ENCODE data around the gene NGF. TPM values are rescaled to one million over a fixed set of nuclear protein-coding genes. Genes with fewer than 3 reads are reported as not detected.

The NGF gene
- total and polyA plus RNA-seq, 2 donors (not counting 1 experiment from before 2014, with no cell fraction given) = not detected

DNA sequence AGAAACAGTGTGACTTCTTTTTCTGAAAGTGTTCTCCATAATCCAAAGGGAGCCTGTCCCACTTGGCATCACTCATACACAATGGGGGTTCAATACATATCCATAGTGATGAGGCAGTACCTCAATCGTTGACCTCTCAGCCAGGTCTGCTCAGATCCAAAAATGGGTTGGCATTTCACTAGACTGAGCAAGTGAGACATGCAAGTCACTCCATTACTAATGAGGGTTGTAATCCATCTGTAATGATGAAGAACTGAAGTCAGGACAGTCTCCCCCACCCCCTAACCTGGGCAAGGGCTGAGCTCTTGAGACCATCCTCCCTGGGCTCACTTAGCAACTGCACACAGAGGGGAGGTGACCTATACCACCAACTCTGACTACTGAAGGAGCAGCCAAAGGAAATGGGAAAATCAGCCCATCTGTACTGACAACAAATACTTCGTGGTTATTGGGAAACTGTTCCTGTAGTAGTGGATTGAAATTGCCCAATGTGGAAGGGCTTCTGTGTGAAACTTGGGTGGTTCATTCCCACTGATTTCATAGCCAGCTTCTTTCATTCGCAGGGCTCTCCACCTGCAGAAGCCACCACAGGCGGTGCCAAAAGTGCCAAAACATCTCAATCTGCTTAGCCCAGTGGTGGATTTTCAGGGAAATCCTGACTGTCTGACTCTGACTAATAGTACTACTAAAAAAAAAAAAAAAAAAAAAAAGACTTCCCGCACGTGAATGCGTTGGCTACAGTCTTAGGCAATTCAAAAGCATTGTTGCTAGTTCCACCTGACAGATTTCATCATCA is 5.0 kb downstream of the NGF start:
- ChIA-PET CTCF (interaction anchor here (0.6 kb wide), 1 partner anchor 74 kb away, joined by 4 read pairs; no protein-coding TSS in a partner anchor), POLR2A (no interaction called here)
- 70% methylated on average over 3 of the region's 7 CpGs for WGBS (ENCODE audit: insufficient coverage)
- DNase-seq (no peak), ATAC-seq (ENCODE audit: low read depth) (no peak)
- Histone ChIP-seq H2AFZ (ENCODE audit: insufficient read depth, low read depth, low read length, poor library complexity, severe bottlenecking) (no peak overlapping the region), H3K9ac (ENCODE audit: low read length) (no peak overlapping the region), H3K9me3 (ENCODE audit: control extremely low read depth in 1 of 3, control insufficient read depth in 2 of 3, insufficient read depth in 1 of 3, low read length in 2 of 3) (peaks cover 0 to 2% (median 0%) of the 10 kb centered on the region in 3 donors), H3K79me2 (ENCODE audit: control insufficient read depth, insufficient read depth, low read length) (no peaks in the 10 kb centered on the region), H3K4me1 (ENCODE audit: control insufficient read depth in 2 of 2, insufficient read depth in 2 of 2, low read length in 2 of 2) (no peaks in the 10 kb centered on the region), H3K36me3 (replicated peaks in 1 of 2; ENCODE audit: control extremely low read depth in 1 of 2, control insufficient read depth in 1 of 2, extremely low read depth in 1 of 2, insufficient read depth in 2 of 2, low read length in 1 of 2) (no peaks in the 10 kb centered on the region), H3K4me3 (ENCODE audit: control extremely low read depth in 1 of 5, extremely low read depth in 1 of 5, insufficient read depth in 1 of 5, low read depth in 2 of 5, low read length in 4 of 5) (no peak overlapping the region), H3K4me2 (replicated peaks; ENCODE audit: low read depth, low read length, poor library complexity, severe bottlenecking) (no peak overlapping the region), H3K27me3 (replicated peaks in 1 of 4; ENCODE audit: control extremely low read depth in 1 of 4, control insufficient read depth in 3 of 4, insufficient read depth in 4 of 4, low read length in 3 of 4) (peaks cover 0 to 6% (median 0%) of the 10 kb centered on the region in 4 experiments), H4K20me1 (ENCODE audit: control insufficient read depth, insufficient read depth, low read length, poor library complexity, severe bottlenecking) (no peaks in the 10 kb centered on the region), H3K27ac (ENCODE audit: low read length in 2 of 2) (no peak overlapping the region)
- intact Hi-C loops (cut with micrococcal nuclease) = no loop called here
- no peak overlapping the region for H3K27ac Mint-ChIP-seq
- TF ChIP-seq EZH2 (IDR thresholded peaks at IDR 0.05; ENCODE audit: borderline replicate concordance, insufficient read depth, low read depth, low read length, poor library complexity, severe bottlenecking) = no peak
- TF ChIP-seq, protein P1, sequence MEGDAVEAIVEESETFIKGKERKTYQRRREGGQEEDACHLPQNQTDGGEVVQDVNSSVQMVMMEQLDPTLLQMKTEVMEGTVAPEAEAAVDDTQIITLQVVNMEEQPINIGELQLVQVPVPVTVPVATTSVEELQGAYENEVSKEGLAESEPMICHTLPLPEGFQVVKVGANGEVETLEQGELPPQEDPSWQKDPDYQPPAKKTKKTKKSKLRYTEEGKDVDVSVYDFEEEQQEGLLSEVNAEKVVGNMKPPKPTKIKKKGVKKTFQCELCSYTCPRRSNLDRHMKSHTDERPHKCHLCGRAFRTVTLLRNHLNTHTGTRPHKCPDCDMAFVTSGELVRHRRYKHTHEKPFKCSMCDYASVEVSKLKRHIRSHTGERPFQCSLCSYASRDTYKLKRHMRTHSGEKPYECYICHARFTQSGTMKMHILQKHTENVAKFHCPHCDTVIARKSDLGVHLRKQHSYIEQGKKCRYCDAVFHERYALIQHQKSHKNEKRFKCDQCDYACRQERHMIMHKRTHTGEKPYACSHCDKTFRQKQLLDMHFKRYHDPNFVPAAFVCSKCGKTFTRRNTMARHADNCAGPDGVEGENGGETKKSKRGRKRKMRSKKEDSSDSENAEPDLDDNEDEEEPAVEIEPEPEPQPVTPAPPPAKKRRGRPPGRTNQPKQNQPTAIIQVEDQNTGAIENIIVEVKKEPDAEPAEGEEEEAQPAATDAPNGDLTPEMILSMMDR (IDR thresholded peaks at IDR 0.05) = no peak
- H3K9me3 Mint-ChIP-seq (ENCODE audit: insufficient read depth) = no peaks in the 10 kb centered on the region
- no peaks in the 10 kb centered on the region for H3K4me1 Mint-ChIP-seq
- H3K4me3 Mint-ChIP-seq = no peak overlapping the region
- peaks cover 15% of the 10 kb centered on the region for H3K27me3 Mint-ChIP-seq

DNA sequence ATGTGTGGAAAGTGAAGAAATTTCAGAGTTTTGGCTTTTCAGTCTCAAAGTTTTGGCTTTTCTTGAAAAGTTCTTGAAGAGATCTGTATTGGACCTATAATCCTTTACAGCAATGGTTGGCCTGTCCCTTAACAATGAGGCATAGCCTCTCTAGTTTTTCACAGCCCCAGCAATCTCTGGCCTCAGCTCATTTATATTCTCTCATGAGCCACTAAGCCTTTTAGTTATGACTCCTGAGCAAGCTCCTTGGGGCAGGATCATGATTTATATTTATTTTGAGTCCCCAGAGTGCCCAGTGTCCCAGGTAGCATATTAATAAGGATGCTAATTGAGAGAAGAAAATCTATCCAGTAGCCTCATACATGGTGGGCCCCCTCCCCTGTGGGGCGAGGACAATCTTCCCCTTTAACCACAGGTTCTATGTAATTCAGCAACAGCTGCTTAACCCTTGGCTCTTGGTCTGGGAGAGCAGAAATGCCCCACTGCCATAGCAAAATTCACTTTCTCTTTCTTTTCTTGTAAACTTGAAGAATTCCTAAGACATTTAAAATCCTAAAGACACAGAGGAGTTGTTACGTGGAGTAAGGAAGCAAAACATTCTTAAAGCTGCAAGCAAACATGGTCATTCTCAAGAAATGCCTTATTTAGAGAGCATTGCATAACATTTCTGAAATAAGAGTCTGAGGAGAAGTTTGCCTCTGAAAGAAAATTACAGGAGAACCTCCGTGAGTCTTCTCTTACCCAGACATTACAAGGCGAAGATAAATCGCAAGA is 6.3 kb downstream of the NGF start:
- no peaks in the 10 kb centered on the region for H3K4me1 Mint-ChIP-seq
- Histone ChIP-seq H3K27ac (ENCODE audit: low read length in 2 of 2) (no peak overlapping the region), H3K79me2 (ENCODE audit: control insufficient read depth, insufficient read depth, low read length) (no peaks in the 10 kb centered on the region), H2AFZ (ENCODE audit: insufficient read depth, low read depth, low read length, poor library complexity, severe bottlenecking) (no peak overlapping the region), H3K9me3 (ENCODE audit: control extremely low read depth in 1 of 3, control insufficient read depth in 2 of 3, insufficient read depth in 1 of 3, low read length in 2 of 3) (no peaks in the 10 kb centered on the region), H4K20me1 (ENCODE audit: control insufficient read depth, insufficient read depth, low read length, poor library complexity, severe bottlenecking) (no peaks in the 10 kb centered on the region), H3K9ac (ENCODE audit: low read length) (no peak overlapping the region), H3K4me3 (ENCODE audit: control extremely low read depth in 1 of 5, extremely low read depth in 1 of 5, insufficient read depth in 1 of 5, low read depth in 2 of 5, low read length in 4 of 5) (no peak overlapping the region), H3K4me2 (replicated peaks; ENCODE audit: low read depth, low read length, poor library complexity, severe bottlenecking) (no peak overlapping the region), H3K36me3 (replicated peaks in 1 of 2; ENCODE audit: control extremely low read depth in 1 of 2, control insufficient read depth in 1 of 2, extremely low read depth in 1 of 2, insufficient read depth in 2 of 2, low read length in 1 of 2) (no peaks in the 10 kb centered on the region), H3K27me3 (replicated peaks in 1 of 4; ENCODE audit: control extremely low read depth in 1 of 4, control insufficient read depth in 3 of 4, insufficient read depth in 4 of 4, low read length in 3 of 4) (peaks cover 0 to 3% (median 0%) of the 10 kb centered on the region in 4 experiments), H3K4me1 (ENCODE audit: control insufficient read depth in 2 of 2, insufficient read depth in 2 of 2, low read length in 2 of 2) (no peaks in the 10 kb centered on the region)
- no CpG with 5 or more reads among the region's 5 CpGs for WGBS (ENCODE audit: insufficient coverage)
- no peak overlapping the region for H3K4me3 Mint-ChIP-seq
- peaks cover 14% of the 10 kb centered on the region for H3K27me3 Mint-ChIP-seq
- H3K9me3 Mint-ChIP-seq (ENCODE audit: insufficient read depth) = no peaks in the 10 kb centered on the region
- ChIA-PET POLR2A (no interaction called here), CTCF (no interaction called here)
- DNase-seq (no peak), ATAC-seq (ENCODE audit: low read depth) (no peak)
- TF ChIP-seq, protein P1 (IDR thresholded peaks at IDR 0.05) = no peak
- TF ChIP-seq EZH2 (IDR thresholded peaks at IDR 0.05; ENCODE audit: borderline replicate concordance, insufficient read depth, low read depth, low read length, poor library complexity, severe bottlenecking) = no peak
- no peak overlapping the region for H3K27ac Mint-ChIP-seq
- intact Hi-C loops (cut with micrococcal nuclease) = no loop called here
